GM19438 (cell line): ENCODE measurements around the gene IPCEF1.
A peak's percentile ranks its signal among the peaks of the same experiment; 100 is the strongest.
"Not testable (repeated sequence)": the region's sequence is repeated elsewhere in the genome, so short reads cannot be mapped to it uniquely, and the experiment has no call there.

ENCODE experiments used
- ATAC-seq: cut with Tn5 transposase; IDR thresholded peaks from one replicate; pipeline ENCODE4 v1.9.1; 2021; ENCODE audit warnings: low read depth; ENCODE audit not compliant: unreplicated experiment

The IPCEF1 gene

DNA sequence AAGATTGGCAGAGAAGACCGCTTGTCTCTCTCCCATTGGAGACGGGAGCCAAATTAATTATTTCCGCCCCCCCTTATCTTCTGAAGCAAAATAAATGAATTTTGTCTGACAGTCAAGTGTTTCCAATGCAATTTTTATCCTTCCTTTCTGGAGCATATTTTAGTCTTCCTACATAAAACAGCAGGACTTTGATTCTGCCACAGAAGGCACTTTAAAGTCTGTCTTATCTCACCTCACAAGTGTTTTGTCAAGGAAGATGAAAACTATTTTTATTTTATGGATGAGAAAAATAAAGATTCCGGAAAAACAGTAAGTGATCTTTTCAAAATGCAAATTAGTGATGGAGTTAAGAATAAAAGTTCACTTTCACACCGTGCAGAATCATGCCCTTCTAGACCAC lies 177.2 kb downstream of the IPCEF1 start:
- no peak for ATAC-seq

DNA sequence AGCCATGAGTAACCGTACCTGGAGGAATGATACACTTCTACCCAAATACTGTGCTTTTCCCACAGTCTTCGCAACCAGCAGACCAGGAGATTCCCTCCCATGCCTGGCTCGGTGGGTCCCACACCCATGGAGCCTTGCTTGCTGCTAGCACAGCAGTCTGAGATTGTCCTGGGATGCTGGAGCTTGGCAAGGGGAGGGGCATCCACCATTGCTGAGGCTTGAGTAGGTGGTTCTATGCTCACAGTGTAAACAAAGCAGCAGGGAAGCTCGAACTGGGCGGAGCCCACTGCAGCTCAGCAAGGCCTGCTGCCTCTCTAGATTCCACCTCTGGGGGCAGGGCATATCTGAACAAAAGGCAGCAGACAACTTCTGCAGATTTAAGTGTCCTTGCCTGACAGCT lies 184.2 kb downstream of the IPCEF1 start:
- ATAC-seq: not testable (repeated sequence)

DNA sequence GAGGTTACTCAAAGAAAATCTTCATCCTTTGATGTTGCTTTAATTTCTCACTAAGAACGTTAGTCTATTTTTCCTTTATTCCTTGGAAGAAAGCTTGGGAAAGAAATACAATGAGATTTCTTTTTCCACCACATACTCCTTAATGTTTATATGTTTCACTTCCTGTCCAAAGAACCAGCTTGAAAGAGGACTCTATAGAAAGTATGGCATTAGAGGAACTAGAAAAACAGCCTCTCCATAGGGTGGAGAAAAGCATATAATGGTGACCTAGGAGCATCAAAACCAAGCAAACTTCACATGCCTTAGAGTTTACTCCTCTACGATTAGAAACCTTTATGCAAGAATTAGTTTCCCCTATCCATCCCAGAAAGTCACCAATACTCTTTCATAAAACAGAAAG lies 186.5 kb downstream of the IPCEF1 start:
- ATAC-seq: no peak

DNA sequence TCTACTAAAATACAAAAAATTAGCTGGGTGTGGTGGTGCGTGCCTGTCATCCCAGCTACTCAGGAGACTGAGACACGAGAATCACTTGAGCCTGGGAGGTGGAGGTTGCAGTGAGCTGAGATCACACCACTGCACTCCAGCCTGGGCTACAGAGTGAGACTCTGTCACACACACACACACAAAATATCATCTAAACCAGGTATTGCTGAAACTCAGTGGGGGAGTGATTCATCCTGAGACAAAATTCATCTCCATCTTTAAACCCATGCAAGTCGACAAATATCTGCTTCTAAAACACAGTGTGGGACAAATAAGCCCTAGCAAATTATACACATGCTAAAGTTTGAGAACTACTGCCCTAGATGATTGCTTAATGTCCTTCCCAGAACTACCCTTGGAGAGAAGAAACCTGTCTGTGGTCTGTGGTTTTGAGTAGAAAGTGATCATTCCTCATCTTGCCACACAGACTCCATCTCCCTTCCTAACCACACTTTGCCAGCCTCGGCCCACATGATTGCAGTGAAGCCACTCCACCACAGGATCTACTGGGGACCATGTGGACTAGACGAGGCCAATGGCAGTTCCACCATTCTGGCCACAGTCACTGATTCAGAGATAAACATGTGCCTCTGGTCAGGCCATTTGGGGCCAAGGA lies 187.3 kb downstream of the IPCEF1 start:
- ATAC-seq: no peak

DNA sequence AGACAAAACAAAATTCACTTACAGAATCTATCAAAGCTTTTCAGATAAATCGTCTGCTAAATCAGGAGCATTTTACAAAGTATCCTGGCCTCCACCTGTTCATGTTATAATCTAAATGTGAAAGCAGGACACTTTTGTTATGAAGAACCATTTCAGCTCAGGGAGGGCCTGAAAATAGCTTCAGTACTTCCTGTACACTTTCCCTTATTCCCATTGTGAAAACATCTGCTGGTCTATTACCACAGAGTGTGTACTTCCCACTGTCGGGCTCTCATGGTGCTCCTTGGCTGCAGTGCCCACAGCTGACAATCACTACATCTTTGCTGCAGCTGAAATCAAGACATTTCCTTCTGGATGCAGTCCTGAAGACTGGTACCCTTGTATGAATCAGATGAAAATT lies 189.5 kb downstream of the IPCEF1 start:
- no peak for ATAC-seq

DNA sequence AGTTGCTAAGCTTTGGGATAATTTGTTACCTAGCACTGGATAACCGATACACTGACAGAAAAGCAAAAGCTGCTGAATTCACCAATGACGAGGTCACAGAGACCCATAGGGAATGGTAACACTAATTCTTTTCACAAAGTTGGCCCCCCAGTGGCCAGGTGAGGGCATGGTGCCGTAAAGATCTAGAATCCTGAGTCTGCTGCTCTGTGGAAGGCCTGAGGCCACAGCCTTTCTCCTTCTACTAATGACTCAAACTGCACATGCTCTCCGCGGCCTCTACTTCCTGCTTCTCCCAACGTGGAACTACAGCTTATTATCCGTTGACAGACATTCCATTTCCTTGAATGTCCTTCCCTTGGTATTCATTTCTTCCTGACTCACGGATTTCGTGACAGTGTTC lies 190.5 kb downstream of the IPCEF1 start:
- ATAC-seq: no peak

DNA sequence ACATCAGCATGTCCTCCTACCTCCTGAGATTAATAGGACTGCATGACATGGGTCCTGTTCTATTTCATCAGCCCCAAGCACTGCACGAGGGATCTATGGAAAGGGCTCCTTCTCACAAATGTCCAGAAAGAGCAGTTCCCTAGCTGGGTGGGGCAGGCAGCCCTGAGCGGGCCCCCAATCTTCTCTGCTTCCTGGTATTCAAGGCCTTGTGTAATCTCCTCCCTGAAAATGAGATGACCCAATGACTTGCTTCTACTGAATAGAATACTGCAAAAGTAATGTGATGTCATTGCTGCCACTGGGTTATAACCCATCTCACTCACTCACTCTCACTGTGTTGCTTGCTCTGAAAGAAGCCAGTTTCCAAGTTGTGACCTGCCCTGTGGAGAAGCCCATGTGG lies 191.1 kb downstream of the IPCEF1 start:
- no peak for ATAC-seq

DNA sequence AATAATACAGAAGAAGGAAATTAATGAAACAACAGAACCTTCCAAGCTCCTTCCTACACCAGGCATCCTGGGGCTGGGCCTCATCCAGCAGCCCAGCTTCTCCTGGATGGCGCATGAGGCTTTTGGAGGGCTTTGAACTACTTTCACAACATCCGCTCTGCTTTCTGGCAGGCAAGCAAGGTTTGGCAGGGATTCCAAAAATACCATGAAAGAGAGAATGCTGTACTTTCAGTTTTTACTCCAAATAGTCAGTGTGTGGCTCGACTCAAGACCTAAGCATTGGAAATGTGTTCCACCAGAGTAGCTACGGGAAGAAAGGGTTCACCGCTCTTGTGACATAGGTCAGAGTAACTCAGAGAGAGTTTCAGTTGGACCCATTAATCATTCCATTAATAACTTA lies 192.2 kb downstream of the IPCEF1 start:
- ATAC-seq: no peak

DNA sequence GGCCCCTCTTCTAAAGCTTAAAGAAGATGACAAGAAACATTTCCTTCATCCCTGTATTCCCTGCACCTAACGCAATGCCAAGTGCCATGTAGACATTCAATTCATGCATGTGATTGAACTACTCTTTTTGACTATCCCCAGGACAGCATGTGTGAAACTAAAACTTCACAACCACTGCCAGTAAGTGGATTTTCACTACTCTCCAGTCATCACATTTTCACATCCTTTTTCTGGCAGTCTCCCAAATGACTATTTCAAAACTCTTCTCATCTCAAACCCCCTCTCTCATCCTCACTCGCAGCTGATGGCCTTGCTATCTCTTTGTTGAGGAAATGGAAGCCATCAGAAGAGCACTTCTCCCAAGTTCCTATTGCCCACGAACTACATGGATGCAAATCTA lies 194.9 kb downstream of the IPCEF1 start:
- peak; percentile 51 for ATAC-seq

DNA sequence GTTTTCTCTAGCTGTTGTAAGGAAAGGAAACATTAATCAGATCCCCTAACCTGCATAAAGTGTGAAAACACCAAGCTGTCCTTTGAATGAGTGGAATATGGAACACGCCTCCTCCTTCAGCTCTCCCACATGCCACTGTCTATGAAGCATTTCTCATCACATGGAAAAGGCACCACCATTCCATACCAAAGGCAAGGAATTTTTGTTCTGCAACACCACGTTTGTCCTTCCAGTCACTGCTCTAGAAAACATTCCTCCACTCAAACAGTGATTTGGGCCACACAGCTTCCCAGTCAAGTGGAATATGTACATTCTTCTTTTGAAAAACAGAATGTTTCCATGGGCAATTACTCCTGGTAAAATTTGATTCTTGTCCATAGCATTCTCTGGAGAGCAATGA lies 197.5 kb downstream of the IPCEF1 start:
- no peak for ATAC-seq

DNA sequence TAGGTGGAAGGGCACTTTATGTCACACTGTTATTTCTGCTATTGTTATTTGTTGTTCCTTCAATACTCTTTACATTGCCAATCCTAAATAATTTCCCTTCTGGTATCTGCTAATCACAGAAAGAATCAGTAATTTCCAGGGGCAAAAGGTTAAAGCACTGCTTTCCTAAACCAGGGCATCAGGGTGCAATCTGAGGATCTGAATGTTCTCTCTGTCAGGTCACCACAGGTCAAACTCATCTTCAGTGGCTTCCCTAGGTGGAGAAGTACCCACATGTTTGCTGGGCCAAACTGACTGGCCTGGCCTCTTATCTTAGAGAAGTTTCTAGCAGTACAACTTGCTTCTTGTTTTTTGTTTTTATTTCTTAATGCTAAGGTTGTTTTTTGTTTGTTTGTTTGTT lies 198.9 kb downstream of the IPCEF1 start:
- ATAC-seq: no peak

DNA sequence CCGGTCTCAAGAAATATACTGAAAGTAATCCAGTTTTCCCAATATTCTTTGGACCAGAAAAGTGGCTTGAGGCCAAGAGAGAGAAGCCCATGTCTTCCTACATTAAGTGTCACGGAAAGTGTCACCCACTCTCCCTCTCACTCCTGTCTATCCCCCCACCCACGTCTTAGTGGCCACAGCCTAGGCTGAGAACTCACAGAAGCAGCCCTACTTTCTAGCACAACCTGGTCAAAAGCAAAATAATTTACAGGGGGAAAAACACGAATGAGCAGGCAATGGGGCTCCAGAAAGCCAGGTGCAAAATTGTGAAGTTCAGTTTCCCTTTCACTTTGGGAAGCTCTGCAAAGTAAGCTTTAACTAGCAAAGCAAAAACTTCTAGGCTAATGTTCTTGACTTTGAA lies 199.5 kb downstream of the IPCEF1 start:
- ATAC-seq: peak; percentile 41

DNA sequence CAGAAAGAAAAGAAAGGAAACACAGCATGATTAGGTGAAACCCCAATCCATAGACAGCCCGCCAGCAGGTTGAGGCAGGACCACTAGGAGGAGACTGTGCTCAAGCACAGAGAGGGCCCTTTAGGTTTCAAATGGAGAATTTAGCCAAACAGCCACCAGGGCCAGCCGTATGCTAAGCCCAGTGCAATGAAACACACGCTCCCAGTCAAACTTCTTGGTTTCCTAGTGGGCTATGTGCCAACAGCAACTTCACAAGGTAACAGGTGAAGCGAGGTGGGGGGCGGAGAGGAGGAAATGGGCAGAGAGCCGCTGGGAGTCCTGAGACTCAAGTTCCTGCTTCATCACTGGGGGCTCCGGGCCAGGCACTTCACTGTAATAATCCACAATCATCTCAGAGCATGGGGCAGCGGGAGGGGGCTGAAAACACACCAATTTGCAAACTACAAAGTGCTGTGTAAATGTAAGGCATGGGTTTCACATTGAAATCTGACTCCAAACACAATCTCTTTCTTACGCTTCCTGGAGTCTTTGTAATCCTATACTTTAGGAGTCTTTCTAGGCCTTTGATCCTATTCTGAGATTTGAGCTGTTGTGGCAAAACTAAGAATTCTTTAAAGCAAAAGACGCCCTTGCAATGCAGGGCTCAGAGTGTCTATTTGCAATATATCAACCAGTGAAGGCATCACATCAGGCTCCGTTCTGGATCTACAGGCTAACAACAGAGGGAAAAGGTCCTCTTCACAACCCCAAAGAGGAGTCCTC lies 200.3 kb downstream of the IPCEF1 start:
- peak; percentile 76 for ATAC-seq

DNA sequence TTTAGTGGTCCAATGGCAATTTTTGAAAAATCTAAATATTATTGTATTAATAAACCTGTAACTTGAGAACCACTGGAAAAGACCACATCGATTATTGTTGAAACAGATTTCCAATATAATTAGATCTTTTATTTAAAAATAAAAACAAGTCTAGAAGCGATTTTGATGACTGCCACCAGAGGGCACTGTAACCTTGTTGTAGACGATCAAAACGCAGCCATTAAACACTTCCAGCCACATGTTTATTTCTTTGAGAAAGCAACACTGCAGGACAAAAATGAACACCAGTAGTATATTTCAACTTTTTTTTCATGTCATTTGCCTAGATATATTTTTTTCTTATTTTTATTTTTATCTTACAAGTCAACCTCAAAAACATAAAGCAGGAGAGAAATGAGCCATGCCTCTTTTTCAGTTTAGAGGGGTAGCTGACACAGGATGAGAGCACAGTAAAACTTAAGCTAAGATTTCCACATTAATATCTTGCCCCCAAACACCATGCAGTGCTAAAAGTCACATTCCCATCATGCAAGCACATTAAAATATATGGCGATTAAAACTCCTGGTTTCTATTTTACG lies 202.1 kb downstream of the IPCEF1 start:
- no peak for ATAC-seq

DNA sequence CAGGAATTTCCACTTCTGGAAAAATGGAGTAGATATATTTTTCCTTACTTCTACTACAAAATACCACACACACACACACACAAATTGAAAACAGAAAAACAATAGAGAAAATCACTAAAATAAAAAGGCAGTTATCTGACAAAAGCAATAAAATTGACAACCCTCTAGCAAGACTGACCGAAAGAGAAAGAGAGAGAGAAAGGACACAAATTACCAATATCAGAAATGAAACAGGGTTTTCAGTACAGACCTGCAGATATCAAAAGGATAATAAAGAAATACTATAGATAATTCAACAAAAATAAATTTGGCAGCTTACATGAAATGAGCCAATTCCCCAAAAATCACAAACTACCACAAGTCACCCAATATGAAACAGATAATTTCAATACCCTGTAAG lies 212.8 kb downstream of the IPCEF1 start:
- ATAC-seq: no peak

DNA sequence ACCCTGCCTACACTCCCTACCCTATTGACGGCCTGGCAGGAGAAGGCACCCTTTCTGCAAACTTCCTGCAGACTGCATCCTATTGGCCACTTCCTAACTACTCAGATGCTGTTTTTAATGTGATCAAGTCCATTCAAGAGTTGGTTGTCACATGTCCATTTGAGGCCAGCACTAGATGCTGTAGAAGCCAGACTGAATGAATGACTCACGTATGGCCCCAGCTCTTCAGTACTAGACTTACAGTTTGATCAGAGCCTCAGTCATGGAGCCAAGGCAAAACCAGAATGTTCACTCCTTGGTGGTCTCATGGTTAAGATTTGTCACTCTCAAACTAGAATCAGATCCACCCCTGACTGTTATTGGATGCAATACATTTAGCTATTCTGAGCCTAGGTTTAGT lies 215.9 kb downstream of the IPCEF1 start:
- ATAC-seq: no peak

DNA sequence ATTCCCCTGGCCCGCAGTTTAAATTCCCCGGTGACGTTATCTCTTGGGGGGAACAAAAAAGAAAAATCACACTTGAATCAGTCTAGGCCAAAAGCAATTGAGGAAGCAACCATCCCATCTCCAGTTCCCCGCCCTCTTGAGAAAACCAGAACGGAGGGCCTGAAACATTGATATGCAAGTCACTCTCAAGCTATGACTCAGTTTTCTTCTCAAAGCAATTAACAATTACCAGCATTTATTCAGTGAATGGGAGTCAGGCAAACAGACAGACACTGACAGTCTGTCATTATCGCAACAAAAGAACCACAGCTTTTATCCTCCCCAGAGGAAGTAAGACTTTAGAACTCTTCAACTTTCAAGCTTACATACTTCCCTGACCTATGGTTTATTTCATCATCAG lies 216.7 kb downstream of the IPCEF1 start:
- ATAC-seq: no peak

DNA sequence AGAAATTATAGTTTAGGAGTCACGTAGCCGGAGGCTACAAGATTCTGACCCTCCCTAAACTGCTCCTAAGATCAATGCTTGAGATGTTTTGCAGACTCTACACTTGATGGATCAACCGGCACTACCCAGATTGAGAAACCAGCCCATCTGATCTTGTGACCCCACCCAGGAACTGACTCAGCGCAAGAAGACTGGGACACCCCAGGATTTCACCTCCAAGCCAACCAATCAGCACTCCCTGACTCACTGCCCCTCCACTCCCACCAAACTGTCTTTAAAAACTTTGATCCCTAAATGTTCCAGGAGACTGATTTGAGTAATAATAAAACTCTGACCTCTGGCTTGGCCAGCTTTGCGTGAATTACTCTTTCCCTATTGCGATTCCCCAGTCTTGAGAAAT lies 217.8 kb downstream of the IPCEF1 start:
- no peak for ATAC-seq

DNA sequence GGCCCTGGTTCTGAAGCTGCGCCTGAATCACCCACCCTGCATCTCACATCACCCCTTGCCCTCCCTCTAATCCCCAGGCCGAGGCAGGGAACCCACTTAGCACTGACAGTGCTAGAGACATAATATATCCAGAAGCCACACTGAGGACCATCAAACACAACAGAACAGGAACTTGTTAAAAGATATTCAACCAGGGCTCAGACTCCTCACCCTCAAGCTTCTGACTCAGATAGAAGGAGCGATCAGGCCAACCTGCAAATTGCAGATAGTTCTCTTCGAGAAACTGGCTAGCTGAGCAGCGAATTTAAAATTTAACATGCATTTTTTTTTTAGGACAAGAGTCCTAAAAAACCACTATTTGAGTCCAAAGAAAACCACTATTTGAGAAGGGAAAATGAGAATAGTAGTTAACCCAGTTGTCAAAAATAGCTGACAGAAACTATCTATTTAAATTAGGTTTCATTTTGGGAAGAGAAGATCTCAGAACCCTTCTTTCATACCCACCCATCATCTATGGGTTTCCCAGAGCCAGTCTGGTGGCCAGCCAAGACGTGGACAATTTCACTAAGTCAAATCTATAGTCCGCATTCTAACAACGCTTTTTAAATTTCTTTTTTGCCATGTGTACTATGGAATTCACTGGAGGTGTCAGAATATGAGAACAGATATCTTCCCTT lies 222.0 kb downstream of the IPCEF1 start:
- no peak for ATAC-seq

DNA sequence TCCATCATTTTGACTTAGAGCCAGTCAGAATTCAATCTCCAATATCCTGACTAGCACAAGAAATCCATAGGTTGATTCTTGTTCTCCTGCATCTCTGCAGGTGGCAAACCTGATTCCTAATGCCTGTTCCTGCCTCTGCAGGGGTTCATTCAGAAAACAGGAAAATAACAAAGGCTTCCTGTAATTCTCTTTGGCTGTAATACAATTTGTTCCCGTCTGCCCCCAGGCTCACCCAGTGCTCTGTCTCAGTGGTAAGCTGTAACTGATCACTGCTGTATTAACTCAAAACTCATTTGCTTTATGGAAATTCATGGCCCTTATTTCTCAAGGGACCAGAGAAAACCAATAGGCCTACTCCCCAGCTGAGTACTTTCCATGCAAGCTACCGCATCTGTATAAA lies 228.9 kb downstream of the IPCEF1 start:
- no peak for ATAC-seq

DNA sequence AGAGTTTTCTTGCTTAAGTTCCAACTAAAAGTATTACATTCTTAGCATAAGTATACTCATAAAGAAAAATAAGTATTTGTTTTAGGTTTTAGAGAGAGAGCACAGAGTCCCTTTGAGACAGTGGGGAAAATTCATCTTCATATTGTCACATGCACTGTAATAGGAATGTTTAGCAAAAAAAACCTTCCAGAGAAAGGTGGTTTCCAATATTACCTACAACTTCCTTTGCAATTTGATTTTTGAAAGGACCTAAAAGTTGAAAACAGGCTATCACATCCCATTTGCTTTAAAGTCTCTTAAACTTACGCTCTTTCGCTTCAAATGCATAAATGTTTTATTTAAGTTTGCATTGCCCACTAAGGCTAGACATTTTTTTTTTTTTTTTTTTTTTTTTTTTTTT lies 231.2 kb downstream of the IPCEF1 start:
- no peak for ATAC-seq
